GM21825 (cell line): ENCODE results near the gene VWA3B.

Source experiments
- ATAC-seq: cut with Tn5 transposase; IDR thresholded peaks from one replicate; pipeline ENCODE4 v1.9.1; 2021; ENCODE audit warnings: mild to moderate bottlenecking, moderate library complexity; ENCODE audit not compliant: unreplicated experiment

The VWA3B gene

GRCh38 chr2:98167916-98168315 is 80.9 kb downstream of the VWA3B start:
- no peak for ATAC-seq

- ATAC-seq, result no peak
Measured at GRCh38 chr2:98170076-98170475, 83.1 kb downstream of the VWA3B start.

DNA sequence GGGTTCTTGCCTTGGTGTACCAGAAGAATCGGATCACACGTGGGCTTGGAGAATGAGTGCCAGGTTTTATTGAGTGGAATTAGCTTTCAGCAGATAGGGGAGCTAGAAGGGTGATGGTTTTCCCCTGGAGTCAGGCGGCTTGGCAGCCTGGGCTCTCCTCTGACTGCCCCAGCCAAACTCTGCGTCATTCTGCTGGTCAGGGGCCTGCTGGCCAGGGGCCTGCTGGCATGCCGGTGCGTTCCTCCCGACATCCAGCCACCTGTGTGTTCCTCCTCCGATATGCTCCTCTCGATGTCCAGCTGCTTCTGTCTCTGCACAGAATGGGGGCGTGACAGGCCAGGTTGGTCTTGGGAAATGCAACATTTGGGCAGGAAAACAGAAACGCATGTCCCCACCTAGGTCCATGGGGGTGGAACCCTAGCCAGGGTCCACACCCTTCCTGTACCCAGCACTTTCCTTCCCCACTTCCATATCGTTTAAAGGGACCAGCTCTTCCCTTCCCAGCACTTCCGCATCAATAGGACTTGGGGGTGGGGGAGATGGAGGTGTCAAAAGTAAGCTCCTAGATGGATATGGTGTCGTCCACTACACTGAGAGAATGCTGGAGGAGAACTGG is 85.3 kb downstream of the VWA3B start:
- no peak for ATAC-seq

DNA sequence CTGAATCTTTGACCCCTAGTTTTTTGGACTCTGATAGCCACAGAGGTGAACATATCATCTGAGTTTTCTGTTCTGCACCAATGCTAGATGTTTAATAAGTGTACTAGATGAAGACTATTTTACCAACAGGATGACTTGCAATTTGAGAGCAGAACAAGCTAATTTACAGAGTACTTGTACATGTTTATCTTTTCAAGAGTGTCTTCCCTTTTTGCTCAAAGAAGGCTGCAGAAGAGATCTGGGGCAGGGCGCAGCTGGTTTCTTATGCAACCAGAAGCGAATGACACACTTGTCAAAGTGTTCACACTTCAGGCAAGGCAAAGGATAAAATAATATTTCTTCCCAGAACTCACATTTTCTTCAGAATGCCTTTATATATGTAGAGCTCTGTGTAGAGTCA is 86.0 kb downstream of the VWA3B start:
- ATAC-seq, result no peak

GRCh38 chr2:98175811-98176210 is 88.8 kb downstream of the VWA3B start:
- ATAC-seq, result no peak

DNA sequence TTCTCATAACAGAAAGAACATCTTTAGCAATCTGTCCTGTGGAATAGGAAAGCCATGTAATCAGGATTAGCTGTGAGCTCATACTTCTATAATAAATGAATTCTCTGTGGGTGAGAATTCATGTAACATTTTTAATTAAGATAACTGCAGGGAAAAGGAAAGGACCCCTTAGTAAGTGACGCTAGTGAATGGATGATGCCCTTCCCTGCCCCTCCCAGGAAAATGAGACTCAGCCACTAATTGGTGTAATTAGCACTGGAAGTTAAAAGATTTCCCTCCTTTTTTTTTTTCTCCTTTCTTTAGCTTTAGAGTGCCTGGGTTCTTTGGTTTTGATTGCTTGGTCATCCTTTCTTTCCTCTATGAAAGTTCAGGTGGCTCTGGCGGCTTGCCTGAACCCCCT is 90.3 kb downstream of the VWA3B start:
- no peak for ATAC-seq

DNA sequence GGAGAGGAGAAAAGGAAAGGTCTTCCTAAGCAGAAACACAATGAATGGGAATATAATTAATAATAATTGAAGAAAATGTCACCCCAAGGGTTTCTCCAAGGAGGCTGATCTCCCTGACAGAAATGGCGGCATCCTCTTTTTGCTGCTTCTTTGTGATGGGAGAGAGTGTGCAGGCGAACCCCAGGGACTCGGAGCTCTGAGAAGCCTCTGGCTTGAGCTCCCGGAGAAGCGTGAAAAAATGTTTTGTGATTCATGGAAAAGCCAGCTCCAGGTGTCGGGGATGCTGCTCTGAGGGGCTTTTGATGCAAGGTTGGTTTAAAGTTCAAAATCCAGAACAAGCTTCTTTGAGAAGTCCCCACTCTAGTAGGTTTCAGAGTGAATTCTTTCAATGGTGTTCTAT is 91.0 kb downstream of the VWA3B start:
- ATAC-seq, result no peak

DNA sequence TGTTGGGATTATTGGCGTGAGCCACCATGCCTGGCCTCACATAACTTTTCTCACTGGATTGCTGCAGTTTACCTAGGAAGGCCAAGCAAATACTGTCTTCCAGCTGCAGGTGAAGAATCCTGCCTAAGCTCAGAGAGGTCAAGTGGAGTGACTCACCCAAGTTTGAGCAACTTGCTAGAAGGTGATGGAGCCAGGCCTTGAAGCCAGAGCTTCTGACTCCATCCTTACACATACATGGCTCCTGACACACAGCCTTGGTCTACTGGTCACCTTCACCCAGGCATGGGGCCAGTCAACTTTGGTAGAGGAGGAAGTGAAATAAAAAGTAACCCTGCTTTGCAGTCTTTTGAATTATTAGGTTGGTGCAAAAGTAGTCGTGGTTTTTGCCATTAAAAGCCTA is 93.5 kb downstream of the VWA3B start:
- ATAC-seq, result no peak

DNA sequence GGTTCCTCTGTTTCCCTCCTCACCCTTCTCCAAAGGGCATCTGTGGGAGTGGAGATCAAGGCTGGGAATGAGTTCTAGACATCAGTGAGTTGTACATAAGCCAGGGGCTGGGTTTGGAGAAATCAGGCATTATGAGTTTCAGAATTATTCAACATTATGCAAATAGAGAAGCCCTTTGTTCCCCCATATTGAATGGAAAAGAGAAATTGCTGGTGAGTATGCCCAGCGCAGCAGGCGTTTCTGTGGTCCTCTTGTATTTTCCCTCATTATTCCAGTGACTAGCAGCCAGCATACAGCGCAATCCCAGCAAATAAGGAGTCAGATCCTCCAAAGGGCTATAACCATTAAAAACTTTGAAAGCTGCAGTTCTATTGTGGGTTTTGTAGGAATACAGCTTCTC is 94.4 kb downstream of the VWA3B start:
- no peak for ATAC-seq

GRCh38 chr2:98185801-98186200 is 98.8 kb downstream of the VWA3B start:
- no peak for ATAC-seq

DNA sequence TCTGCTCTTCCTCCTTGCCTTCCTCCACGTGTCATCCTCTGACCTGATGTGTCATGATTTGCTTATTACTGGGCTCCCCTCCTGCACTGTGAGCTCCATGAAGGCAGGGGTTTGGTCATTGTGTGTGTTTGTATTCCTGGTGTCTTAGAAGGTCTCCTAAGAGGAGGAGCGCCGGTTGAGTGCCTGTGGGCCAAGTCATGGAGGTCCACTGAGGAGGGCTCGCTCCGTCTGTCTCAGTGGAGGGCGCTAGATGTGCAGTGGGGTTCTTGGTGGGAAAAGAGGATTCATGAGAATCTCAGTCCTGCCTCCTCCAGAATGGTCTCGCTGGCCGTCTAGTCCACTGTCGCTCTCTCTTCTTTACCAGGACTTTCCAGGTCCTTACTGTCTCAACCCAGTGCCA is 100.2 kb downstream of the VWA3B start:
- no peak for ATAC-seq

GRCh38 chr2:98188351-98189046 is 101.5 kb downstream of the VWA3B start:
- no peak for ATAC-seq

GRCh38 chr2:98191883-98192282 is 104.9 kb downstream of the VWA3B start:
- no peak for ATAC-seq

- no peak for ATAC-seq
Measured at GRCh38 chr2:98201576-98201975, 114.6 kb downstream of the VWA3B start.

- no peak for ATAC-seq
Measured at GRCh38 chr2:98205889-98206288, 118.9 kb downstream of the VWA3B start.

DNA sequence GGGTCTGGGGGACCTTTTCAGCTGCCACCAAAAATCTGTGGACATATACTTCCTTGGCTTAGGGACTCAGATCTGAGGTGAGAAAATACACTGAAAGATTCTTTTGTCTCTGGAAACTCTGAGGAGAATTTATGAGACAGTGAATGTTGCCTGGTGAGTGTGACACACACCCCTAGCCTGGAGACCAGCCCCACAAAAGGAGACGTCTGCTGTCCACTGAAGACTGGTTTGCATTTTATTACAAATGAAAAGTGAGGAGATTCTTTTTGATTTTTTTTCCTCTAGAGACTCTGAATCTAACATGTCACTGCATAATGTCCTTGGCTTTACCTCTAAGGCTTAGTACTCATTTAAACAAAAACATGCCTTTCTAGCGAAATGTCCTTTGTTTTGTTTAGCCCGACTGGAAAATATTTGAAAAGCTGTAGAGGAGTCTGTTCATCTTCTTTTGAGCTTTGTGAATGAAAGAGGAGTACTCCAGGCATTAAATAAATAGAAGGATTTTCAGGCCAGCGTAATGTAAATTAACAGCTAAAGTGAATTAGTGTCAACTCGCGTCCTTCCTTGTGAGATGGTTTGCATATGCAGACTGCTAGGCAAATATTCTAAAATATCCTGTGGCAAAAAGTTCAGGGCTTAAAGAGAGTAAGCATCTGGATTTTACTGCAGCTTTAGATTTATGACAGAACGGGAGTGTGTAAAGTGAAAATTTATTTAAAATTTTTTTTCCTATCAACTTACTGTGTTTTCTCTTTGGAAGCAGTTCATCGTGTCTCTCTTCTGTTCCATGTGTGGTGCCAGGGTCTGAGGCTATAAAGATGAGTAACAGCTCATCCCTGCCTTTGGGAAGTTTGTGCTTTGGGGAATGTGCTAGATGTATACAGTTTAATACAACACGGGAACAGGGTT is 125.4 kb downstream of the VWA3B start:
- ATAC-seq, result no peak

DNA sequence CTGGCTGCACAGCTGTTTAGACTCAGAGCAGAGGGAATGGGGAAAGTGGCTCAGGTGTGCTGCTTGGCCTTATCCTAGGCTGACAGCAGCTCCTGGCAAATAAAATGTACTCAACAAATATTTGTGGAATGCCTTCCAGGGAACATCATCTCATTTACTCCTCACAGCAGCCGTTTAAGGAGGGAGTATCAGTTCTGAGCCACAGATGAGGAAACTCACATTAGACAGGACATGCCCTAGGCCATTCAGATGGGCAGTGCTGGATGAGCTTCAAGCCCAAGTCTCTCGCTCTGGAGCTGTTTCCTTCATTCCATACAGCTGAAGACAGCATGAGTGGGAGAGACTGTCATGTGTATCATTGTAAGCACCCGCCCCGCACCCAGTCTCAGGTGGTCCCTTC is 129.6 kb downstream of the VWA3B start:
- no peak for ATAC-seq

- ATAC-seq, result no peak
Measured at GRCh38 chr2:98219152-98219551, 132.2 kb downstream of the VWA3B start.

GRCh38 chr2:98233941-98234340 is 147.0 kb downstream of the VWA3B start:
- no peak for ATAC-seq

- ATAC-seq, result no peak
Measured at GRCh38 chr2:98234776-98235175, 147.8 kb downstream of the VWA3B start.

- ATAC-seq, result no peak
Measured at GRCh38 chr2:98236935-98237334, 150.0 kb downstream of the VWA3B start.
